Activated T-cell treated with anti-CD3 and anti-CD28 coated beads, Interleukin-2, amount 50 U/mL, for 4 hours (primary cell): ENCODE measurements around the gene DAZAP2. TPM values are rescaled to one million over a fixed set of nuclear protein-coding genes. Genes with fewer than 3 reads are reported as not detected.

Experiments
- ATAC-seq, 2 donors: fragments of 200-7000 bp; cut with Tn5 transposase; one replicate each; pipeline ENCODE4 v1.10.0; 2021
- DNase-seq: peaks from one replicate; pipeline ENCODE4 v3.0.0-alpha.2; 2020
- H3K27me3 Mint-ChIP-seq: one replicate; pipeline ENCODE4 v1.8.0; 2021; ENCODE audit warnings: low read depth, mixed read lengths
- H3K36me3 Mint-ChIP-seq: one replicate; pipeline ENCODE4 v1.8.0; 2022; ENCODE audit warnings: mixed read lengths; ENCODE audit not compliant: insufficient read depth
- H3K4me1 Mint-ChIP-seq: one replicate; pipeline ENCODE4 v1.8.0; 2021; ENCODE audit warnings: low read depth, mixed read lengths
- H3K4me3 Mint-ChIP-seq: one replicate; pipeline ENCODE4 v1.8.0; 2021; ENCODE audit warnings: mild to moderate bottlenecking, moderate library complexity, mixed read lengths
- H3K9me3 Mint-ChIP-seq: one replicate; pipeline ENCODE4 v1.8.0; 2021; ENCODE audit warnings: mixed read lengths
- total RNA-seq, 3 donors: library from RNA; stranded (reverse); gene quantifications; one replicate each; pipeline ENCODE4 v1.2.1, GENCODE V29; 2021

Gene DAZAP2
- 100 to 1,000 TPM; 143 to 145 (median 145) TPM for total RNA-seq

GRCh38 chr12:51238510-51239334 lies at the start of gene DAZAP2:
TSS of gene DAZAP2 (plus strand) at chr12:51238826. CDS start at chr12:51238908, 82 bp downstream.
- no peaks in the 10 kb centered on the region for H3K27me3 Mint-ChIP-seq
- no peaks in the 10 kb centered on the region for H3K9me3 Mint-ChIP-seq
- peak; percentile 97 for ATAC-seq
- H3K4me3 Mint-ChIP-seq = peak within 1 kb of the TSS; percentile 96
- peaks cover 27% of the 10 kb centered on the region for H3K36me3 Mint-ChIP-seq
- peak; percentile 90 for DNase-seq
- H3K4me1 Mint-ChIP-seq = peaks cover 39% of the 10 kb centered on the region

GRCh38 chr12:51189790-51190355 lies 48.8 kb upstream of the DAZAP2 start:
- Mint-ChIP-seq H3K4me1 (no peaks in the 10 kb centered on the region), H3K4me3 (no peak overlapping the region), H3K36me3 (peaks cover 12% of the 10 kb centered on the region), H3K27me3 (no peaks in the 10 kb centered on the region), H3K9me3 (no peaks in the 10 kb centered on the region)
- ATAC-seq (no peak), DNase-seq (no peak)

GRCh38 chr12:51190820-51191219 lies 47.8 kb upstream of the DAZAP2 start:
- H3K36me3 Mint-ChIP-seq = peaks cover 12% of the 10 kb centered on the region
- no peak overlapping the region for H3K4me3 Mint-ChIP-seq
- no peak for DNase-seq
- no peaks in the 10 kb centered on the region for H3K9me3 Mint-ChIP-seq
- no peaks in the 10 kb centered on the region for H3K4me1 Mint-ChIP-seq
- no peak for ATAC-seq
- H3K27me3 Mint-ChIP-seq = no peaks in the 10 kb centered on the region

GRCh38 chr12:51191516-51192283 lies 46.9 kb upstream of the DAZAP2 start:
- no peaks in the 10 kb centered on the region for H3K9me3 Mint-ChIP-seq
- no peak overlapping the region for H3K4me3 Mint-ChIP-seq
- no peaks in the 10 kb centered on the region for H3K4me1 Mint-ChIP-seq
- H3K36me3 Mint-ChIP-seq = peaks cover 12% of the 10 kb centered on the region
- ATAC-seq (no peak), DNase-seq (no peak)
- H3K27me3 Mint-ChIP-seq = no peaks in the 10 kb centered on the region

GRCh38 chr12:51192284-51192671 lies 46.3 kb upstream of the DAZAP2 start:
- no peaks in the 10 kb centered on the region for H3K27me3 Mint-ChIP-seq
- DNase-seq = no peak
- no peaks in the 10 kb centered on the region for H3K9me3 Mint-ChIP-seq
- no peaks in the 10 kb centered on the region for H3K4me1 Mint-ChIP-seq
- no peak overlapping the region for H3K4me3 Mint-ChIP-seq
- no peak for ATAC-seq
- peaks cover 12% of the 10 kb centered on the region for H3K36me3 Mint-ChIP-seq

- ATAC-seq (no peak), DNase-seq (no peak)
- Mint-ChIP-seq H3K27me3 (no peaks in the 10 kb centered on the region), H3K9me3 (no peaks in the 10 kb centered on the region), H3K4me1 (no peaks in the 10 kb centered on the region), H3K4me3 (no peak overlapping the region), H3K36me3 (peaks cover 7% of the 10 kb centered on the region)
These were observed 42.8 kb upstream of the DAZAP2 start for GRCh38 chr12:51195841-51196240.

GRCh38 chr12:51196547-51196946 lies 42.1 kb upstream of the DAZAP2 start:
- Mint-ChIP-seq H3K4me1 (peaks cover 5% of the 10 kb centered on the region), H3K4me3 (no peak overlapping the region)
- no peak for ATAC-seq

GRCh38 chr12:51197736-51198567 lies 40.7 kb upstream of the DAZAP2 start:
- Mint-ChIP-seq H3K4me3 (no peak overlapping the region), H3K27me3 (no peaks in the 10 kb centered on the region), H3K4me1 (peaks cover 10% of the 10 kb centered on the region), H3K9me3 (no peaks in the 10 kb centered on the region), H3K36me3 (no peaks in the 10 kb centered on the region)
- no peak for ATAC-seq
- DNase-seq = no peak

More at GRCh38 chr12:51196547-51196946, 42.1 kb upstream of the DAZAP2 start:
- Mint-ChIP-seq H3K36me3 (peaks cover 5% of the 10 kb centered on the region), H3K27me3 (no peaks in the 10 kb centered on the region), H3K9me3 (no peaks in the 10 kb centered on the region)
- DNase-seq = no peak

- Mint-ChIP-seq H3K4me1 (peaks cover 17% of the 10 kb centered on the region), H3K9me3 (no peaks in the 10 kb centered on the region), H3K4me3 (no peak overlapping the region), H3K36me3 (no peaks in the 10 kb centered on the region), H3K27me3 (no peaks in the 10 kb centered on the region)
- DNase-seq = no peak
- ATAC-seq = no peak
These were observed 39.9 kb upstream of the DAZAP2 start for GRCh38 chr12:51198568-51199365.

- no peak for ATAC-seq
- DNase-seq = no peak
- H3K27me3 Mint-ChIP-seq = no peaks in the 10 kb centered on the region
- H3K4me3 Mint-ChIP-seq = no peak overlapping the region
- H3K36me3 Mint-ChIP-seq = no peaks in the 10 kb centered on the region
- H3K9me3 Mint-ChIP-seq = no peaks in the 10 kb centered on the region
- H3K4me1 Mint-ChIP-seq = peaks cover 18% of the 10 kb centered on the region
These were observed 39.2 kb upstream of the DAZAP2 start for GRCh38 chr12:51199366-51199945.

GRCh38 chr12:51200156-51200555 lies 38.5 kb upstream of the DAZAP2 start:
- Mint-ChIP-seq H3K4me3 (no peak overlapping the region), H3K36me3 (no peaks in the 10 kb centered on the region), H3K9me3 (no peaks in the 10 kb centered on the region), H3K27me3 (no peaks in the 10 kb centered on the region), H3K4me1 (peaks cover 18% of the 10 kb centered on the region)
- ATAC-seq (no peak), DNase-seq (no peak)

GRCh38 chr12:51200806-51201205 lies 37.8 kb upstream of the DAZAP2 start:
- Mint-ChIP-seq H3K36me3 (no peaks in the 10 kb centered on the region), H3K9me3 (no peaks in the 10 kb centered on the region), H3K4me3 (no peak overlapping the region), H3K4me1 (peaks cover 18% of the 10 kb centered on the region), H3K27me3 (no peaks in the 10 kb centered on the region)
- no peak for ATAC-seq
- no peak for DNase-seq

- H3K4me1 Mint-ChIP-seq = peaks cover 18% of the 10 kb centered on the region
- DNase-seq = no peak
- no peak overlapping the region for H3K4me3 Mint-ChIP-seq
- H3K36me3 Mint-ChIP-seq = peaks cover 1% of the 10 kb centered on the region
- no peaks in the 10 kb centered on the region for H3K27me3 Mint-ChIP-seq
- H3K9me3 Mint-ChIP-seq = no peaks in the 10 kb centered on the region
- ATAC-seq = peak; percentile 25 to 75
These were observed 35.9 kb upstream of the DAZAP2 start for GRCh38 chr12:51202718-51203117.
